Measurements from ENCODE around the gene FYB2. TPM values are rescaled to one million over a fixed set of nuclear protein-coding genes. Genes with fewer than 3 reads are reported as not detected.

The FYB2 gene
- total and polyA plus RNA-seq, 2 experiments from 2014 or later: 0.45 to 0.48 TPM

GRCh38 chr1:56852476-56852875 lies 33.3 kb upstream of the FYB2 start:
- no peaks in the 10 kb centered on the region for H3K36me3 ChIP-seq
- H3K4me1 ChIP-seq (ENCODE audit: low read depth): no peaks in the 10 kb centered on the region
- no peak overlapping the region for H3K4me3 ChIP-seq
- no peaks in the 10 kb centered on the region for H3K9me3 ChIP-seq (ENCODE audit: low read depth)
- no peak overlapping the region for H3K27ac ChIP-seq
- peak in 1 of 2 donors; percentile 3 for DNase-seq (ENCODE audit: low read depth in 1 of 2, low spot score in 1 of 2)
- H3K27me3 ChIP-seq: no peaks in the 10 kb centered on the region
- no peak for TF ChIP-seq CTCF (IDR thresholded peaks at IDR 0.05; ENCODE audit: low read depth, low read length)

- Histone ChIP-seq H3K4me1 (ENCODE audit: low read depth) (no peaks in the 10 kb centered on the region), H3K27me3 (no peaks in the 10 kb centered on the region), H3K9me3 (ENCODE audit: low read depth) (no peaks in the 10 kb centered on the region), H3K27ac (no peak overlapping the region), H3K4me3 (no peak overlapping the region), H3K36me3 (no peaks in the 10 kb centered on the region)
- no peak for DNase-seq (ENCODE audit: low read depth in 1 of 2, low spot score in 1 of 2)
- TF ChIP-seq CTCF (IDR thresholded peaks at IDR 0.05; ENCODE audit: low read depth, low read length): no peak
Observed at GRCh38 chr1:56850922-56851321, 31.7 kb upstream of the FYB2 start.

- no peaks in the 10 kb centered on the region for H3K36me3 ChIP-seq
- no peak for DNase-seq (ENCODE audit: low read depth in 1 of 2, low spot score in 1 of 2)
Observed at GRCh38 chr1:56850411-56850810, 31.2 kb upstream of the FYB2 start.

GRCh38 chr1:56849750-56850149 lies 30.5 kb upstream of the FYB2 start:
- no peak for TF ChIP-seq CTCF (IDR thresholded peaks at IDR 0.05; ENCODE audit: low read depth, low read length)
- H3K27ac ChIP-seq: no peak overlapping the region

More at GRCh38 chr1:56850411-56850810, 31.2 kb upstream of the FYB2 start:
- Histone ChIP-seq H3K4me1 (ENCODE audit: low read depth) (no peaks in the 10 kb centered on the region), H3K27ac (no peak overlapping the region), H3K9me3 (ENCODE audit: low read depth) (no peaks in the 10 kb centered on the region), H3K4me3 (no peak overlapping the region), H3K27me3 (no peaks in the 10 kb centered on the region)
- no peak for TF ChIP-seq CTCF (IDR thresholded peaks at IDR 0.05; ENCODE audit: low read depth, low read length)

GRCh38 chr1:56845343-56845742 lies 26.1 kb upstream of the FYB2 start:
- peaks cover 11% of the 10 kb centered on the region for H3K4me1 ChIP-seq (ENCODE audit: low read depth)
- no peak for TF ChIP-seq CTCF (IDR thresholded peaks at IDR 0.05; ENCODE audit: low read depth, low read length)
- H3K27ac ChIP-seq: no peak overlapping the region
- DNase-seq (ENCODE audit: low read depth in 1 of 2, low spot score in 1 of 2): no peak
- H3K36me3 ChIP-seq: no peaks in the 10 kb centered on the region
- no peak overlapping the region for H3K4me3 ChIP-seq
- no peaks in the 10 kb centered on the region for H3K27me3 ChIP-seq
- H3K9me3 ChIP-seq (ENCODE audit: low read depth): no peaks in the 10 kb centered on the region

More at GRCh38 chr1:56849750-56850149, 30.5 kb upstream of the FYB2 start:
- no peaks in the 10 kb centered on the region for H3K9me3 ChIP-seq (ENCODE audit: low read depth)
- H3K4me3 ChIP-seq: no peak overlapping the region
- H3K36me3 ChIP-seq: no peaks in the 10 kb centered on the region
- H3K4me1 ChIP-seq (ENCODE audit: low read depth): peaks cover 4% of the 10 kb centered on the region
- DNase-seq (ENCODE audit: low read depth in 1 of 2, low spot score in 1 of 2): no peak
- H3K27me3 ChIP-seq: no peaks in the 10 kb centered on the region

Data from cardiac muscle cell (in vitro differentiated cells and primary cell).